ENCODE results near the gene MBOAT7.

DNA sequence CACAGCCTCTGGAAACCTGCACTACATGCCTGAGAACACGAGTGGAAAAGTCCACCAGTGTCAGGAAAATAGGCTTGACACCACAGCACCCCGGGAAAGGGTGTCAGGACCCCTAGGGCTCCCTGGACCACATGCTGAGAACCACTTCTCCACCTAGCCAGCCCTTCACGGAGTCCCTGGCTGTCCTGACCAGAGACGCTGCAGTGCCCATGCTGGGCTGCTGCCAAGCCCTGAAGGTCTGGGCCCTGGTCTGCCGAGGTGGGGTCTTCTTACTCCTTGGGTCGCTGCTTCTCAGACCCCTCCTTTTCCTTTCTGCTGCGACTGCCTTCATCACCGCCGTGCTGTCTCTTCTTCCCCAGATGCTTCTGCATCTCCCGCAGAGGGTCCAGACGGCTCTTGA is 32.9 kb downstream of the MBOAT7 start:
- TF ChIP-seq, protein P1, sequence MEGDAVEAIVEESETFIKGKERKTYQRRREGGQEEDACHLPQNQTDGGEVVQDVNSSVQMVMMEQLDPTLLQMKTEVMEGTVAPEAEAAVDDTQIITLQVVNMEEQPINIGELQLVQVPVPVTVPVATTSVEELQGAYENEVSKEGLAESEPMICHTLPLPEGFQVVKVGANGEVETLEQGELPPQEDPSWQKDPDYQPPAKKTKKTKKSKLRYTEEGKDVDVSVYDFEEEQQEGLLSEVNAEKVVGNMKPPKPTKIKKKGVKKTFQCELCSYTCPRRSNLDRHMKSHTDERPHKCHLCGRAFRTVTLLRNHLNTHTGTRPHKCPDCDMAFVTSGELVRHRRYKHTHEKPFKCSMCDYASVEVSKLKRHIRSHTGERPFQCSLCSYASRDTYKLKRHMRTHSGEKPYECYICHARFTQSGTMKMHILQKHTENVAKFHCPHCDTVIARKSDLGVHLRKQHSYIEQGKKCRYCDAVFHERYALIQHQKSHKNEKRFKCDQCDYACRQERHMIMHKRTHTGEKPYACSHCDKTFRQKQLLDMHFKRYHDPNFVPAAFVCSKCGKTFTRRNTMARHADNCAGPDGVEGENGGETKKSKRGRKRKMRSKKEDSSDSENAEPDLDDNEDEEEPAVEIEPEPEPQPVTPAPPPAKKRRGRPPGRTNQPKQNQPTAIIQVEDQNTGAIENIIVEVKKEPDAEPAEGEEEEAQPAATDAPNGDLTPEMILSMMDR (IDR thresholded peaks at IDR 0.05), result no peak
- TF ChIP-seq RNF2 (IDR thresholded peaks at IDR 0.05; ENCODE audit: borderline replicate concordance, low read depth) (no peak), CHD4 (IDR thresholded peaks at IDR 0.05; ENCODE audit: borderline replicate concordance) (no peak), HDAC2 (IDR thresholded peaks at IDR 0.05) (no peak), CHD2 (IDR thresholded peaks at IDR 0.05; ENCODE audit: low read length, partially characterized antibody) (no peak)
- TF ChIP-seq, protein P2, sequence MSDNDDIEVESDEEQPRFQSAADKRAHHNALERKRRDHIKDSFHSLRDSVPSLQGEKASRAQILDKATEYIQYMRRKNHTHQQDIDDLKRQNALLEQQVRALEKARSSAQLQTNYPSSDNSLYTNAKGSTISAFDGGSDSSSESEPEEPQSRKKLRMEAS (IDR thresholded peaks at IDR 0.05), result no peak

Data from A549 (cell line).